Smooth muscle cell (in vitro differentiated cells): Measurements from ENCODE around the gene COL5A1. TPM values are rescaled to one million over a fixed set of nuclear protein-coding genes. Genes with fewer than 3 reads are reported as not detected.

Source experiments
- DNase-seq: peaks from one replicate; lab custom pipeline; 2025; ENCODE audit not compliant: unreplicated experiment; lab: John Stamatoyannopoulos, UW
- H2AFZ ChIP-seq: fragments of 200-600 bp; sonication (generic); 2 replicates; pipeline ENCODE4 v1.6.0; 2016; ENCODE audit warnings: antibody characterized with exemption, low read depth, mild to moderate bottlenecking
- H3F3A ChIP-seq: fragments of 200-600 bp; sonication (generic); 2 replicates; pipeline ENCODE4 v1.6.0; 2017; ENCODE audit warnings: antibody characterized with exemption, low read depth
- H3K27ac ChIP-seq: fragments of 200-600 bp; sonication (generic); 2 replicates; pipeline ENCODE4 v1.5.1; 2016; ENCODE audit warnings: low read depth, mild to moderate bottlenecking
- H3K27me3 ChIP-seq: fragments of 200-600 bp; sonication (generic); 2 replicates; pipeline ENCODE4 v1.6.1; 2016; ENCODE audit warnings: low read depth, mild to moderate bottlenecking
- H3K36me3 ChIP-seq: fragments of 200-600 bp; sonication (generic); 2 replicates; pipeline ENCODE4 v1.5.1; 2016; ENCODE audit warnings: low read depth
- H3K4me1 ChIP-seq: fragments of 200-600 bp; sonication (generic); 2 replicates; pipeline ENCODE4 v1.5.1; 2016; ENCODE audit warnings: low read depth
- H3K4me2 ChIP-seq: fragments of 200-600 bp; sonication (generic); 2 replicates; pipeline ENCODE4 v1.6.0; 2016; ENCODE audit warnings: mild to moderate bottlenecking
- H3K4me3 ChIP-seq: fragments of 200-600 bp; sonication (generic); 2 replicates; pipeline ENCODE4 v1.5.1; 2016; ENCODE audit warnings: mild to moderate bottlenecking
- H3K79me2 ChIP-seq: fragments of 200-600 bp; sonication (generic); 2 replicates; pipeline ENCODE4 v1.6.0; 2016; ENCODE audit warnings: low read depth, mild to moderate bottlenecking
- H3K9ac ChIP-seq: fragments of 200-600 bp; sonication (generic); 2 replicates; pipeline ENCODE4 v1.6.0; 2016; ENCODE audit warnings: low read depth
- H3K9me3 ChIP-seq: fragments of 200-600 bp; sonication (generic); replicated peaks from 2 replicates; pipeline ENCODE4 v1.5.1; 2016; ENCODE audit warnings: low read depth
- H4K20me1 ChIP-seq: fragments of 200-600 bp; sonication (generic); 2 replicates; pipeline ENCODE4 v1.6.0; 2016; ENCODE audit warnings: low read depth
- CTCF ChIP-seq: fragments of 200-600 bp; sonication (generic); IDR thresholded peaks from 2 replicates; pipeline ENCODE4 v1.5.1; 2017; ENCODE audit warnings: borderline replicate concordance, mild to moderate bottlenecking, antibody characterized with exemption; ENCODE audit not compliant: insufficient read depth, poor library complexity, severe bottlenecking
- WGBS: methylation state at CpG from one replicate; pipeline ENCODE4 v1.1.7; 2016; ENCODE audit warnings: low lambda C conversion rate; 5-methylcytosine and 5-hydroxymethylcytosine counted together
- polyA plus RNA-seq: library from polyadenylated mRNA; unstranded; fragments of >200 nt; fragmentation: Nextera tagmentation; extraction: Ambion mirVana; gene quantifications from 2 replicates; pipeline ENCODE4 v1.2.1, GENCODE V29; 2016
- total RNA-seq: library from RNA; depleted of rRNA; stranded (reverse); fragments of >200 nt; gene quantifications from 2 replicates; pipeline ENCODE4 v1.2.3, GENCODE V29; 2014

COL5A1 gene
- total and polyA plus RNA-seq, 2 experiments from 2014 or later = 1,084 to 1,443 TPM

DNA sequence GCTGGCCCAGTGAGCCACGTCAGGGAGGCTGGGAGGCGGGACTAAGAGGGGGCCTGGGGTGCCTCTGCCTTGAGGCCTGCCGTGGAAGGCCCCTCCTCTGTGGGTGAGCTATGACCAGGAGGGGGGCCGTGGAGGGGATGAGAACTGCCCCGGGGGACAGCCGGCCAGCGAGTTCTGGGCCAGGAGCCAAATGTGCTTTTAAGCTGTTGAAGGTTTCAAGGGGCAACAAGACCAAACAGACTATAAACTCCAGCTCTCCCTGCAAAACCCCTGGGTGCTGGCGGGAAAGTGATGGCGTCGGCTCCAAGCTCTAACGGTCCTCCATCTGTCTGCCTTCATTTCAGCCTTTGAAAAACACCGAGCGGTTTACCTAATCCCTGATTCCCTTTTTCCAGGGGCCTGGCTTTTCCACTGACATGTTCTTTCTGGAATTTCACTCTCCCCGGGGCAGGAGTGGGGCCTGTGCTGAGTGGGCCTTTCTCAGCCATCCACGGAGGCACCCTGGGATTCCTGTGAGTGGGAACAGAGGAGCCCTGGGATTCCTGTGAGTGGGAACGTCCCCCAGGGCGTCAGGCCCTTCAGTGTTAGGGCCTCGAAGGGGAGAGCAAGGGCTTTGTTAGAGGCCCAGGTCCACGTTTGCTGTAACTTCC, 65.6 kb downstream of the COL5A1 start:
- no peak for TF ChIP-seq CTCF
- peaks cover 81% of the 10 kb centered on the region for H3F3A ChIP-seq
- H3K27ac ChIP-seq = peak overlapping the region; percentile 94
- peaks cover 100% of the 10 kb centered on the region for H4K20me1 ChIP-seq
- peak overlapping the region; percentile 60 for H3K9ac ChIP-seq
- H3K9me3 ChIP-seq = no peaks in the 10 kb centered on the region
- peak; percentile 50 for DNase-seq
- no peak overlapping the region for H3K4me3 ChIP-seq
- H3K79me2 ChIP-seq = peaks cover 95% of the 10 kb centered on the region
- WGBS = 28% methylated on average over 19 of the region's 19 CpGs
- H3K4me2 ChIP-seq = peak overlapping the region; percentile 53
- no peaks in the 10 kb centered on the region for H3K27me3 ChIP-seq
- no peak overlapping the region for H2AFZ ChIP-seq
- no peaks in the 10 kb centered on the region for H3K4me1 ChIP-seq
- no peaks in the 10 kb centered on the region for H3K36me3 ChIP-seq

GRCh38 chr9:134707731-134708671, 66.4 kb downstream of the COL5A1 start:
- H2AFZ ChIP-seq = no peak overlapping the region
- peak overlapping the region; percentile 94 for H3K27ac ChIP-seq
- H3K4me2 ChIP-seq = peak overlapping the region; percentile 53
- H3F3A ChIP-seq = peaks cover 78% of the 10 kb centered on the region
- WGBS = 91% methylated on average over 30 of the region's 32 CpGs
- TF ChIP-seq CTCF = no peak
- no peak for DNase-seq
- peaks cover 95% of the 10 kb centered on the region for H3K79me2 ChIP-seq
- no peaks in the 10 kb centered on the region for H3K4me1 ChIP-seq
- H3K4me3 ChIP-seq = no peak overlapping the region
- no peaks in the 10 kb centered on the region for H3K9me3 ChIP-seq
- H3K27me3 ChIP-seq = no peaks in the 10 kb centered on the region
- peak overlapping the region; percentile 44 for H3K9ac ChIP-seq
- peaks cover 3% of the 10 kb centered on the region for H3K36me3 ChIP-seq
- H4K20me1 ChIP-seq = peaks cover 100% of the 10 kb centered on the region

DNA sequence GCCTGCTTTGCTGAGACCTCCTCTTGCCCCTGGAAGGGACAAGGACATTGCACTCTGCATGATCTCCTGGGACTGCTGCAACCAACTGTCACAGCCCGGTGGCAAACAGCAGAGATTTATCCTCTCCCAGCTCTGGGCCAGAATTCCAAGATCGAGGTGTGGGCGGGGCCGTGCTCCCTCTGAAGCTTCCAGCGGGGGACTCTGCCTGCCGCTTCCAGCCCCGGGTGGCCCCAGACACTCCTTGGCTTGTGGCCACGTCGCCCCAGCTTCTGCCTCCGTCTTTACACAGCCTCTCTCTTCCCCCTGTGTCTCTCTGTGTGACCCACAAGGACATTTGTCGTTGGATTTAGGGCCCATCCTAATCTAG, 67.1 kb downstream of the COL5A1 start:
- no peak for DNase-seq
- H3K4me1 ChIP-seq = no peaks in the 10 kb centered on the region
- no peak for TF ChIP-seq CTCF
- H3K79me2 ChIP-seq = peaks cover 95% of the 10 kb centered on the region
- peaks cover 4% of the 10 kb centered on the region for H3K36me3 ChIP-seq
- no peak overlapping the region for H3K4me2 ChIP-seq
- no peak overlapping the region for H2AFZ ChIP-seq
- H3K9ac ChIP-seq = no peak overlapping the region
- WGBS = 79% methylated on average over 11 of the region's 11 CpGs
- H3K27me3 ChIP-seq = no peaks in the 10 kb centered on the region
- H3F3A ChIP-seq = peaks cover 81% of the 10 kb centered on the region
- H3K27ac ChIP-seq = peak overlapping the region; percentile 94
- peaks cover 100% of the 10 kb centered on the region for H4K20me1 ChIP-seq
- H3K9me3 ChIP-seq = no peaks in the 10 kb centered on the region
- no peak overlapping the region for H3K4me3 ChIP-seq
